Transverse colon (tissue), 4 donors: ENCODE measurements around the gene CIRBP. TPM values are rescaled to one million over a fixed set of nuclear protein-coding genes. Genes with fewer than 3 reads are reported as not detected.

Source experiments
- DNase-seq: peaks from one replicate; pipeline ENCODE4 v3.0.0-alpha.2; 2019
- H3K27ac ChIP-seq, 4 donors: fragments of 200-600 bp; sonication (generic); 2 replicates each; pipeline ENCODE4 v1.5.1; 2016 to 2018; ENCODE audit warnings: inconsistent platforms in 4 of 4
- H3K27me3 ChIP-seq: fragments of 200-600 bp; sonication (generic); 2 replicates; pipeline ENCODE4 v1.5.1; 2017; ENCODE audit warnings: inconsistent platforms
- H3K36me3 ChIP-seq, 4 donors: fragments of 200-600 bp; sonication (generic); 2 replicates each; pipeline ENCODE4 v1.5.1; 2017 to 2019; ENCODE audit warnings: inconsistent platforms in 4 of 4
- H3K4me1 ChIP-seq, 4 donors: fragments of 200-600 bp; sonication (generic); 2 replicates each; pipeline ENCODE4 v1.5.1; 2017 to 2020; ENCODE audit warnings: inconsistent platforms in 4 of 4
- H3K4me3 ChIP-seq, 4 donors: fragments of 200-600 bp; sonication (generic); 1 replicate in 1 of 4; 2 replicates in 3 of 4; pipeline versions ENCODE4 v1.5.1 to v1.6.1; 2017 to 2019; ENCODE audit warnings: inconsistent platforms in 4 of 4
- H3K9me3 ChIP-seq, 2 donors: fragments of 200-600 bp; sonication (generic); 2 replicates each; pipeline ENCODE4 v1.5.1; 2017 to 2019; ENCODE audit warnings: inconsistent platforms in 2 of 2
- CTCF ChIP-seq, 5 experiments: fragments of 200-600 bp in 3 of 5; fragments of 450-650 bp in 2 of 5; sonication (generic) in 3 of 5; IDR thresholded peaks; 1 replicate in 2 of 5; 2 replicates in 3 of 5; pipeline ENCODE4 v1.5.1; 2016 to 2017; ENCODE audit warnings: antibody characterized with exemption in 5 of 5, inconsistent platforms in 3 of 5, mild to moderate bottlenecking in 2 of 5, moderate library complexity in 1 of 5
- EP300 ChIP-seq: sonication (generic); formaldehyde crosslinking; IDR thresholded peaks from one replicate; pipeline ENCODE4 v1.6.1; 2017; ENCODE audit warnings: antibody characterized with exemption, low read depth
- POLR2A ChIP-seq: fragments of 450-650 bp; IDR thresholded peaks from one replicate; pipeline ENCODE4 v1.6.1; 2016; ENCODE audit warnings: antibody characterized with exemption, mild to moderate bottlenecking, moderate library complexity
- POLR2AphosphoS5 ChIP-seq, 3 donors: sonication (generic); formaldehyde crosslinking; IDR thresholded peaks; one replicate each; pipeline ENCODE4 v1.6.1; 2016; ENCODE audit warnings: antibody characterized with exemption in 3 of 3
- WGBS, 2 donors: methylation state at CpG; one replicate each; pipeline ENCODE4 v1.1.5; 2018; ENCODE audit warnings: low coverage in 1 of 2; 5-methylcytosine and 5-hydroxymethylcytosine counted together
- in situ Hi-C, 4 donors: fragments of 200-750 bp; cut with MboI; loops; one replicate each; pipeline versions ENCODE4 v1.15.0 to v1.15.1; 2017; ENCODE audit warnings: low sequenced_read_pairs in 3 of 4, low pct_ligation_motif_present in 1 of 4, low pct_unique_long_range_greater_than_20kb in 1 of 4
- intact Hi-C: fragments of 100-400 bp; cut with DNase I; formaldehyde crosslinking; loops from one replicate; pipeline ENCODE4 v1.15.1; 2023; ENCODE audit warnings: low total_unique reads
- total RNA-seq, 4 donors: library from RNA; depleted of rRNA; stranded (reverse); fragments of >200 nt; gene quantifications; one replicate each; pipeline ENCODE4 v1.1.0, GENCODE V29; 2016

CIRBP gene
- total RNA-seq, 4 donors from 2014 or later, result 431 to 488 (median 460) TPM

GRCh38 chr19:1232652-1233072 lies 36.5 kb upstream of the CIRBP start:
- DNase-seq, result no peak
- in situ Hi-C loops (no loop called here), intact Hi-C loops (no loop called here)
- TF ChIP-seq POLR2A (no peak), POLR2AphosphoS5 (IDR thresholded peaks at IDR 0.05) (no peak), CTCF (IDR thresholded peaks at IDR 0.05) (no peak), EP300 (no peak)
- Histone ChIP-seq H3K27ac (peak overlapping the region in 1 of 4 donors; percentile 24), H3K36me3 (peaks cover 0 to 7% (median 3%) of the 10 kb centered on the region in 4 donors), H3K9me3 (no peaks in the 10 kb centered on the region), H3K27me3 (peaks cover 40% of the 10 kb centered on the region), H3K4me3 (no peak overlapping the region), H3K4me1 (peaks cover 17 to 34% (median 28%) of the 10 kb centered on the region in 4 donors)
- WGBS, 2 donors, result 24% methylated on average over 14 of the region's 15 CpGs; no CpG with 5 or more reads in 1 of the 2 donors

GRCh38 chr19:1233115-1233667 lies 35.9 kb upstream of the CIRBP start:
- Histone ChIP-seq H3K4me3 (no peak overlapping the region), H3K27me3 (peaks cover 43% of the 10 kb centered on the region), H3K36me3 (peaks cover 0 to 2% (median under 1%) of the 10 kb centered on the region in 4 donors), H3K4me1 (peaks cover 20 to 36% (median 31%) of the 10 kb centered on the region in 4 donors), H3K9me3 (no peaks in the 10 kb centered on the region), H3K27ac (no peak overlapping the region)
- in situ Hi-C loops (no loop called here), intact Hi-C loops (no loop called here)
- no peak for DNase-seq
- TF ChIP-seq POLR2A (no peak), POLR2AphosphoS5 (IDR thresholded peaks at IDR 0.05) (no peak)
- 61% methylated on average over 22 of the region's 24 CpGs; no CpG with 5 or more reads in 1 of the 2 donors for WGBS, 2 donors

GRCh38 chr19:1234051-1234954 lies 34.8 kb upstream of the CIRBP start:
- Histone ChIP-seq H3K4me3 (no peak overlapping the region), H3K4me1 (peaks cover 22 to 39% (median 33%) of the 10 kb centered on the region in 4 donors), H3K9me3 (no peaks in the 10 kb centered on the region), H3K27me3 (peaks cover 46% of the 10 kb centered on the region), H3K27ac (no peak overlapping the region), H3K36me3 (no peaks in the 10 kb centered on the region)
- whole genome bisulfite sequencing, 2 donors, result 54% methylated on average over 35 of the region's 45 CpGs; no CpG with 5 or more reads in 1 of the 2 donors
- no peak for TF ChIP-seq CTCF (IDR thresholded peaks at IDR 0.05)
- no peak for TF ChIP-seq POLR2AphosphoS5 (IDR thresholded peaks at IDR 0.05)
- TF ChIP-seq EP300, result no peak
- no peak for TF ChIP-seq POLR2A
- in situ Hi-C loops, result no loop called here
- DNase-seq, result no peak
- intact Hi-C loops, result no loop called here

GRCh38 chr19:1234955-1235380 lies 34.2 kb upstream of the CIRBP start:
- H3K4me3 ChIP-seq, result no peak overlapping the region
- no peaks in the 10 kb centered on the region for H3K36me3 ChIP-seq
- in situ Hi-C loops (no loop called here), intact Hi-C loops (no loop called here)
- DNase-seq, result no peak
- 83 to 84% methylated on average over 9 to 28 of the region's 43 CpGs for WGBS, 2 donors
- no peaks in the 10 kb centered on the region for H3K9me3 ChIP-seq
- peaks cover 22 to 42% (median 33%) of the 10 kb centered on the region in 4 donors for H3K4me1 ChIP-seq
- H3K27ac ChIP-seq, result no peak overlapping the region
- H3K27me3 ChIP-seq, result peaks cover 46% of the 10 kb centered on the region
- TF ChIP-seq CTCF (IDR thresholded peaks at IDR 0.05) (no peak), EP300 (no peak), POLR2A (no peak), POLR2AphosphoS5 (IDR thresholded peaks at IDR 0.05) (no peak)
